ENCODE results near the gene GZMH.
"Not testable (repeated sequence)": the region's sequence is repeated elsewhere in the genome, so short reads cannot be mapped to it uniquely, and the experiment has no call there.

GZMH gene

DNA sequence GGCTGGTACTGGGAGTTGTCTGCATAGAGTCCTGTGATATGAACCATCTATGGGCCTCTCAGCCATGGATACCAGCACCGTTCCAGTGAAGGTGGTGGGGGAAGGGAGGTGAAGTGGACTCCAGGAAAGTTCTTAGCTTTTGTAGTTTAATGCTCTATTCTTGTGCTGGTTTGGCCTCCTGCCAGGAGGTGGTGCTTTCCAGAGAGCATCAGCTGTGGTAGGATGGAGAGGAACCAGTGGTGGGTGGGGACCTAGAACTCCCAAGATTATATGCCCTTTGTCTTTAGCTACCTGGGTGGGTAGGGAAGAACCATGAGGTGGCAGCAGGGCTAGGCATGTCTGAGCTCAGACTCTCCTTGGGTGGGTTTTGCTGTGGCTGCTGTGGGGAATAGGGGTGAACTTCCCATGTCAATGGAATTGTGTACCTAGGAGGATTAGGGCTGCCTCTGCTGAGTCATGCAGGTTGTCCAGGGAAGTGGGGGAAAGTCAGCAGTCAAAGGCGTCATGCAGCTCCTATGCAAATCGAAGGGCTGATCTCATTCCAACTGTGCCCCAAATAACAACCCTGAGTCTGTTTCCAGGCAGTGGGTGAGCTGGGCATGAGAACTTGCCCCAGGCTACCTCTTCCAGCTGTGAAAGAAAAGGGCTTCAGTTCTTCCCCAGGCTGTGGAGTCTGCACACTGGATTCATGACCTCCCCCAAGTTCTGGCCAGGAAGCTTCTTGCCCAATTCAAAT is 14.2 kb downstream of the GZMH start:
- no peak for DNase-seq (ENCODE audit: low read depth in 2 of 2)

DNA sequence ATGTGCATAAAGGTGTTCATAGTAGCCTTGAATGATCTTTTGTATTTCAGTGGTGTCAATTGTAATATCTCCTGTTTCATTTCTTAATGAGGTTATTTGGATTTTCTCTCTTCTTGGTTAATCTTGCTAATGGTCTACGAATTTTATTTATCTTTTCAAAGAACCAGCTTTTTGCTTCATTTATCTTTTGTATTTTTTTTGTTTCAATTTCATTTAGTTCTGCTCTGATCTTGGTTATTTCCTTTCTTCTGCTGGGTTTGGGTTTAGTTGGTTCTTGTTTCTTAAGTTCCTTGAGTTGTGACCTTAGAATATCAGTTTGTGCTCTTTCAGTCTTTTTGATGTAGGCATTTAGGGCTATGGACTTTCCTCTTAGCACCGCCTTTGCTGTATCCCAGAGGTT is 18.5 kb downstream of the GZMH start:
- not testable (repeated sequence) for DNase-seq (ENCODE audit: low read depth in 2 of 2)

DNA sequence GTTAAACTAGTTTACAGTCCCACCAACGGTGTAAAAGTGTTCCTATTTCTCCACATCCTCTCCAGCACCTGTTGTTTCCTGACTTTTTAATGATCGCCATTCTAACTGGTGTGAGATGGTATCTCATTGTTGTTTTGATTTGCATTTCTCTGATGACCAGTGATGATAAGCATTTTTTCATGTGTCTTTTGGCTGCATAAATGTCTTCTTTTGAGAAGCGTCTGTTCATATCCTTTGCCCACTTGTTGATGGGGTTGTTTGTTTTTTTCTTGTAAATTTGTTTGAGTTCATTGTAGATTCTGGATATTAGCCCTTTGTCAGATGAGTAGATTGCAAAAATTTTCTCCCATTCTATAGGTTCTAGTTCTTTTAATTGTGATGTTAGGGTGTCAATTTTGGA is 25.1 kb downstream of the GZMH start:
- not testable (repeated sequence) for DNase-seq (ENCODE audit: low read depth in 2 of 2)

DNA sequence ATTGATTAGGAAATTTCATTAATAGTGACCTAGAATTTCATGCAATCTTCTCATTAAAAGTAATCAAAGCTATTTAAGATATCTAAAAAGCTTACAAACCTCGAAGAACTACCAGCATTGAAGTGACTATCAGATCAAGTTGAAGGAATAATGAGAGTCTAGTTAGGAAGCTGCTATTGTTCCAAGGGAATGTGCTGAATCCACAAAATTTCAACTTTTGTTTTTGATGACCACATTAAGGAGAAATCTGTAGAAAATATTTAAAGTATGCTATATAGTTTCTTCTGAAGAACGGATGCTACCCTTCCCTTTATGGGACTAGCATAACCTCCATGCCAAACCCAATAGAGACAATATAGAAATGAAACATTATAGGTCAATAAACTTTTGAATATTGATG is 30.9 kb downstream of the GZMH start:
- no peak for DNase-seq (ENCODE audit: low read depth in 2 of 2)

DNA sequence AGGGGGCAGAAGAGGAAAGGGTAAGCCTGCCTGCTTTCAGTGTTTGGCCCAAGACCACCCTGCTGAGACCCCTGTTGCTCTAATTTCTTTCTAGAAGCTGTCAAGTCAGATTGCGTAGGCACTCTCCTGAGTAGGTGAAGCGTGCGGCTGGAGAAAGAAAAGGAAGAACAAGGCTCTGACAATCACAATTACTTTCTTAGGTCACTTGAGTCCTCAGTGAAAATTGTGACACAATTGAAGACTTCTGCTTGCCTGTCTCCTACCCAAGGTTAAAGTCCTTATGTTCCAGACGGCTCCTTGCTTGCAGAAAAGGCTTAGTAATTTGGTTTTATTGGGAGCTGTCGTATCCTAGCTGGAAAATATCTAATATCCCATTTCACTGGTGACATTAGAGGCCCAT is 32.7 kb downstream of the GZMH start:
- no peak for DNase-seq (ENCODE audit: low read depth in 2 of 2)

DNA sequence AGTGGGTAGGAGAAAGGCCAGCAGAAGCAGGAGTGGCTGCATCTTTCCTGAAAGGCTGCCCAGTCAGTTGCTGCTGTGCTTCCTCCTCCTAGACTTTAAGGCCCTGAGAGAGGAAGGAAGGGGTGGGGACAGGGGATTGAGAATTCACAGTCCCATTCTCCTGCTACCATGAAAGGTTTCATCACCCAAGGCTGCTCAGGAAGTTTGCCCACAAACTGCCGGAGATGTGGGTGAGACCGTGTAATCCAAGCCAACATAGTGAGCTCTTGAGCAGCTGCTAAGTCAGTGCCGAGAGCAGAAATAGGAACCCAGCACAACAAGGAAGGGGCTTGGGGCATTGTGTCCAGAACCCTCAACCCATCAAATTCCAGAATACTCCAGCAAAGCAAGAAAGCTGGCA is 33.3 kb downstream of the GZMH start, which contains the start of gene CTSG:
TSS of gene CTSG (minus strand) at position 69 of the 400 bp plus-strand sequence. CDS start at position 42, 27 bp downstream.
- DNase-seq (ENCODE audit: low read depth in 2 of 2) = no peak

DNA sequence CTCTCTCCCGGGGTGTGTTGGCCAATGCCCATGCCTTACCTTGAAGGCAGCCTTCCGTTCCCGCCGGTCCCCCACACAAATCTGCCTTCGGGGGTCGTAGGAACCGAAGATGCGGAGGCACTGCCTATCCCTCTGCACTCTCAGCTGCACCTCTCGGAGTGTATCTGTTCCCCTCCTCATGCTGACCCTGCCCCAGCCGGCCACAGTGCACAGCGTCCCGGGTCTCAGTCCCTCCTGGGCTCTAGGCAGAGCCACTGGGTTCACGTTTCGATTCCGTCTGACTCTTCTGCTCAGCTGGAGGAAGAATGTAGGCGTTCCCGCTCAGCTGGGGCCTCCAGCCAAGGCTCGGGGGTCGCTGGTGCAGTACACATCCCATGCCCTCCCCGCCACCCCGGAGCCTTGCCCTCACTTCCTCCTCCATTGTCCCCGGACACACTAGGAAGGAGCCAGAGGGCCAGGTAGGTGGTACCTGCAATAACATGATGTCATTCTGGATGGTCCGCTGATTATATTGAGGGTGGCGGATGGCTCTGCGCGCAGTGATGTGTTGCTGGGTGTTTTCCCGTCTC is 35.2 kb downstream of the GZMH start:
- DNase-seq (ENCODE audit: low read depth in 2 of 2) = no peak

DNA sequence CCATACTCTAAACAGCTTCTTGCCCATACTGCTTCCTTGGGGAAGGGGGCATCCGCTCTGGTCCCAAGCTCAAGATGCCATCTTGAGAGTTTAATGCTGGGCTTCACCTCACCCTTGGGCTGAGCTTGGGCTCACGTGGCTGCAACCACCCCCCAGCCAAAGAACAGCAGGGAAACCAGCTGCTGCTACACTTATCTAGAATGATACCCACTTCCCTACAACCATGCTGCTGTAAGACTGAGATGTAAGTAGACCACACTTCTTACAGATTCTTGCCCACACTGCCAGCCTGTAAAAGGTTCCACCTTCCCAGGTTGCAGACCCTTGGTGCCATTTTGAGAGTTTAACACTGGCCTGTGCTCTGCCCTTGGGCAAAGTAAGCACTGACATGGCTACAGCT is 43.2 kb downstream of the GZMH start:
- DNase-seq (ENCODE audit: low read depth in 2 of 2) = no peak

DNA sequence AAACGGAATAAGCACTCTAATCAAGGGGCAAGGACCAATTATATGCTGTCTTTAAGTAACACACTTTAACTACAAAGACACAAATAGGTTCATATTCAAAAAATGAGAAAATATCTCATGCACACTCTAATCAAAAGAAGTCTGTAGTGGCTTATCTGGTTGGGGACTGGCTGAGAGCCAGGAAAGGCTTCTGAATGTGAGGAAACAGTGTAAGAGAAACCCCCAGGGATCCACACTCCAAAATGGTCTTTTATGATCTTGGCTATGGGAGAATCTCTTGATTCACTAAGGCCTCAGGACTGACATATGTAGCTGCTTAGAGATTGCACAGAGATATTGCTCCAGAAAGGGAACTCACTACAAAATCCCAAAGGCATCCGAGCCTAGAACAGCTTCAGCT is 43.7 kb downstream of the GZMH start:
- no peak for DNase-seq (ENCODE audit: low read depth in 2 of 2)

DNA sequence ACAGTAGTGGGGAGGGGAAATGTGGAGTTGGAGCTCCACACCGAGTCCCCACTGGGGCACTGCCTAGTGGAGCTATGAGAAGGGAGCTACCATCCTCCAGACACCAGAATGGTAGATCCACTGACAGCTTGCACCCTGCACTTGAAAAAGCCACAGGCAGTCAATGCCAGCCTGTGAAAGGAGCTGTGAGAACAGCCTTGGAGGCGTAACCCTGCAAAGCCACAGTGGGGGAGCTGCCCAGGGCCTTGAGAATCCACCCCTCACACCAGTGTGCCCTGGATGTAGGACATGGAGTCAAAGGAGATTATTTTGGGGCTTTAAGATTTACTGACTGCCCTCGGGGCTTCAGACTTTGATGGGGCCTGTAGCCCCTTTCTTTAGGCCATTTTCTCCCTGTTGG is 46.0 kb downstream of the GZMH start:
- DNase-seq (ENCODE audit: low read depth in 2 of 2) = no peak

DNA sequence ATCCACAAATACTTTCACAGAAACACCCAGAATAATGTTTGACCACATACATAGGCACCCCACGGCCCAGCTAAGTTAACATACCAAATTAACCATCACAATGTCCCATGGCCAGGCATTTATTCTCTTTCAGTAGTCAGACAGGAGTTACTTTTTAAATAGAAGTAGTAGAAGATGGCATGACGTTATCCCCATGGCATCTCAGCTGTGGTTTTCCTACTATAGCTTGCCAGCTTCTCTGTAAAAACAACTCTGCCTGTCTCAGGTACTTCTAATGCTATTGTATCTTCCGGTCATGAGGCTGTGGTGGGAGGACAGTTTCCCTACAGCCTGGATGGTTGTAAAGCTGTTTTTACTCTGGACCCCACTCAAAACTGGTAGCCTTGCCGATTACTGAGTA is 52.7 kb downstream of the GZMH start:
- DNase-seq (ENCODE audit: low read depth in 2 of 2) = no peak

All from stimulated activated CD4-positive, alpha-beta T cell treated with anti-CD3 and anti-CD28 coated beads, Interleukin-1b, Interleukin-23, amount 100 ng/mL, for 1 hour (primary cell).